ENCODE measurements around the gene WASF3. TPM values are rescaled to one million over a fixed set of nuclear protein-coding genes. Genes with fewer than 3 reads are reported as not detected.

Gene WASF3
- total RNA-seq, 1 experiment from 2014 or later: 3.4 TPM

DNA sequence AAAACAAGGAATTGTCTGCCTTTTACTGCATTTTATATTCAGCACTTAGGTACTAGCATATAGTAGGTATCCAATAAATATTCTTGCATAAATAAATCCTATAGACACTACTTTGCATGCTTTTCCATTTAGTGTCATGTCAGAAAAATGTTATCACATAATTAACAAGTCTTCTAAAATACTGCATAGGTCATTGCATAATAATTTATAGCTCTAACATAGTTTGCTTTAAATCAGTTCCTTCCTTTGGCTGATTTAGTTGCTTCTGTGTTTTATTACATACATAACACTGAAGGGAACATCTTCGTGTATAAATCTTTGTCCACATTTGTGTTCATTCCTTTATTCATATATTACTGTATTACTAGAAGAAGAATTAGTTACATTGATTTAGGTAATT is 36.2 kb downstream of the WASF3 start:
- Histone ChIP-seq H3K79me2 (ENCODE audit: insufficient read depth, low read length) (no peaks in the 10 kb centered on the region), H2AFZ (ENCODE audit: low read depth, low read length, poor library complexity, severe bottlenecking) (no peak overlapping the region), H3K4me2 (ENCODE audit: low read length) (no peak overlapping the region), H3K9me3 (ENCODE audit: control insufficient read depth in 1 of 2, insufficient read depth in 1 of 2, low read depth in 1 of 2, low read length in 2 of 2) (no peaks in the 10 kb centered on the region), H3K27me3 (ENCODE audit: insufficient read depth, low read length) (peaks cover 44% of the 10 kb centered on the region; the same call in 1 of the 2 replicates), H4K20me1 (ENCODE audit: insufficient read depth) (no peaks in the 10 kb centered on the region), H3K27ac (ENCODE audit: low read depth, low read length) (no peak overlapping the region), H3K9me2 (ENCODE audit: insufficient read depth) (no peaks in the 10 kb centered on the region), H3K36me3 (ENCODE audit: control insufficient read depth in 1 of 2, insufficient read depth in 2 of 2, low read length in 2 of 2) (no peaks in the 10 kb centered on the region), H3K4me1 (ENCODE audit: control insufficient read depth in 1 of 2, insufficient read depth in 2 of 2, low read length in 2 of 2) (no peaks in the 10 kb centered on the region), H3K4me3 (replicated peaks in 1 of 2; ENCODE audit: low read depth in 1 of 2, low read length in 2 of 2) (no peak overlapping the region), H3K9ac (ENCODE audit: low read length) (no peak overlapping the region)
- intact Hi-C loops (cut with micrococcal nuclease): no loop called here
- no peak for TF ChIP-seq SIN3A (IDR thresholded peaks at IDR 0.05; ENCODE audit: low read depth)
- TF ChIP-seq, protein P1, sequence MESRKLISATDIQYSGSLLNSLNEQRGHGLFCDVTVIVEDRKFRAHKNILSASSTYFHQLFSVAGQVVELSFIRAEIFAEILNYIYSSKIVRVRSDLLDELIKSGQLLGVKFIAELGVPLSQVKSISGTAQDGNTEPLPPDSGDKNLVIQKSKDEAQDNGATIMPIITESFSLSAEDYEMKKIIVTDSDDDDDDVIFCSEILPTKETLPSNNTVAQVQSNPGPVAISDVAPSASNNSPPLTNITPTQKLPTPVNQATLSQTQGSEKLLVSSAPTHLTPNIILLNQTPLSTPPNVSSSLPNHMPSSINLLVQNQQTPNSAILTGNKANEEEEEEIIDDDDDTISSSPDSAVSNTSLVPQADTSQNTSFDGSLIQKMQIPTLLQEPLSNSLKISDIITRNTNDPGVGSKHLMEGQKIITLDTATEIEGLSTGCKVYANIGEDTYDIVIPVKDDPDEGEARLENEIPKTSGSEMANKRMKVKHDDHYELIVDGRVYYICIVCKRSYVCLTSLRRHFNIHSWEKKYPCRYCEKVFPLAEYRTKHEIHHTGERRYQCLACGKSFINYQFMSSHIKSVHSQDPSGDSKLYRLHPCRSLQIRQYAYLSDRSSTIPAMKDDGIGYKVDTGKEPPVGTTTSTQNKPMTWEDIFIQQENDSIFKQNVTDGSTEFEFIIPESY (IDR thresholded peaks at IDR 0.05; ENCODE audit: extremely low read depth, insufficient replicate concordance, low read length): no peak
- TF ChIP-seq TCF7L2 (IDR thresholded peaks at IDR 0.05; ENCODE audit: borderline replicate concordance, extremely low read depth, insufficient read depth, insufficient read length): no peak
- TF ChIP-seq, protein P2, sequence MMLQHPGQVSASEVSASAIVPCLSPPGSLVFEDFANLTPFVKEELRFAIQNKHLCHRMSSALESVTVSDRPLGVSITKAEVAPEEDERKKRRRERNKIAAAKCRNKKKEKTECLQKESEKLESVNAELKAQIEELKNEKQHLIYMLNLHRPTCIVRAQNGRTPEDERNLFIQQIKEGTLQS (IDR thresholded peaks at IDR 0.05): no peak
- no peak for TF ChIP-seq SP1 (IDR thresholded peaks at IDR 0.05; ENCODE audit: low read depth)
- no peak for TF ChIP-seq RAD21 (IDR thresholded peaks at IDR 0.05; ENCODE audit: low read depth)
- TF ChIP-seq, protein P3, sequence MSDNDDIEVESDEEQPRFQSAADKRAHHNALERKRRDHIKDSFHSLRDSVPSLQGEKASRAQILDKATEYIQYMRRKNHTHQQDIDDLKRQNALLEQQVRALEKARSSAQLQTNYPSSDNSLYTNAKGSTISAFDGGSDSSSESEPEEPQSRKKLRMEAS (IDR thresholded peaks at IDR 0.05): no peak
- ATAC-seq (no peak), DNase-seq (ENCODE audit: low read depth, low spot score) (no peak)
- CTCF ChIA-PET: no interaction called here
- POLR2A ChIA-PET: no interaction called here
- RAD21 ChIA-PET (ENCODE audit: low non-redundant PET in 1 of 2, low total read pairs in 2 of 2, uncharacterized antibody in 2 of 2, unreplicated experiment in 2 of 2): no interaction called here
- BruUV-seq (replicated peaks): no TSS peak

DNA sequence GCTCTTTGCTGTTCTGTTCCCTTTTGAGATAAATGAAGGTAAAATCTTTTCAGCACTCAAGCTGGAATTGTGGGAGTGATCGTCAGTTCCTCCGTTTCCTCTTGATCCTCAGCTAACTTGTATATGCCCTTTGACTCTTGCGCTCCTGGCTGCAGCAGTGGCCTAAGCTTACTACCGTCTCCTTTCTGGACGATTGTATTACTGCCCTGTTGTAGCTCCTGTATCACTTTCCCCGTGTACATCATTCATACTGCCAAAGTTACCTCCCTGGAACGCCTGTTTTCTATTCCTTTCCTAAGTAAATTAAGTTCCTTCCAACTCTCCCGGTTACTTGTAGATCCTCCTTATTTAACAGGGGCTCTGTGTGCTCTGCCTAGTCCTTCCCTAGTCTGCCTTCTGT is 36.9 kb downstream of the WASF3 start:
- Histone ChIP-seq H3K4me3 (replicated peaks in 1 of 2; ENCODE audit: low read depth in 1 of 2, low read length in 2 of 2) (no peak overlapping the region), H3K4me1 (ENCODE audit: control insufficient read depth in 1 of 2, insufficient read depth in 2 of 2, low read length in 2 of 2) (no peaks in the 10 kb centered on the region), H3K27me3 (ENCODE audit: insufficient read depth, low read length) (peaks cover 38% of the 10 kb centered on the region; the same call in 1 of the 2 replicates), H3K9me2 (ENCODE audit: insufficient read depth) (no peaks in the 10 kb centered on the region), H4K20me1 (ENCODE audit: insufficient read depth) (no peaks in the 10 kb centered on the region), H3K9me3 (ENCODE audit: control insufficient read depth in 1 of 2, insufficient read depth in 1 of 2, low read depth in 1 of 2, low read length in 2 of 2) (no peaks in the 10 kb centered on the region), H2AFZ (ENCODE audit: low read depth, low read length, poor library complexity, severe bottlenecking) (no peak overlapping the region), H3K27ac (ENCODE audit: low read depth, low read length) (no peak overlapping the region), H3K4me2 (ENCODE audit: low read length) (no peak overlapping the region), H3K79me2 (ENCODE audit: insufficient read depth, low read length) (no peaks in the 10 kb centered on the region), H3K9ac (ENCODE audit: low read length) (no peak overlapping the region), H3K36me3 (ENCODE audit: control insufficient read depth in 1 of 2, insufficient read depth in 2 of 2, low read length in 2 of 2) (no peaks in the 10 kb centered on the region)
- DNase-seq (ENCODE audit: low read depth, low spot score) (no peak), ATAC-seq (no peak)
- ChIA-PET CTCF (no interaction called here), RAD21 (ENCODE audit: low non-redundant PET in 1 of 2, low total read pairs in 2 of 2, uncharacterized antibody in 2 of 2, unreplicated experiment in 2 of 2) (no interaction called here), POLR2A (no interaction called here)
- BruUV-seq (replicated peaks): no TSS peak
- TF ChIP-seq ELF1 (IDR thresholded peaks at IDR 0.05; ENCODE audit: borderline replicate concordance, low read depth): no peak
- TF ChIP-seq, protein P4, sequence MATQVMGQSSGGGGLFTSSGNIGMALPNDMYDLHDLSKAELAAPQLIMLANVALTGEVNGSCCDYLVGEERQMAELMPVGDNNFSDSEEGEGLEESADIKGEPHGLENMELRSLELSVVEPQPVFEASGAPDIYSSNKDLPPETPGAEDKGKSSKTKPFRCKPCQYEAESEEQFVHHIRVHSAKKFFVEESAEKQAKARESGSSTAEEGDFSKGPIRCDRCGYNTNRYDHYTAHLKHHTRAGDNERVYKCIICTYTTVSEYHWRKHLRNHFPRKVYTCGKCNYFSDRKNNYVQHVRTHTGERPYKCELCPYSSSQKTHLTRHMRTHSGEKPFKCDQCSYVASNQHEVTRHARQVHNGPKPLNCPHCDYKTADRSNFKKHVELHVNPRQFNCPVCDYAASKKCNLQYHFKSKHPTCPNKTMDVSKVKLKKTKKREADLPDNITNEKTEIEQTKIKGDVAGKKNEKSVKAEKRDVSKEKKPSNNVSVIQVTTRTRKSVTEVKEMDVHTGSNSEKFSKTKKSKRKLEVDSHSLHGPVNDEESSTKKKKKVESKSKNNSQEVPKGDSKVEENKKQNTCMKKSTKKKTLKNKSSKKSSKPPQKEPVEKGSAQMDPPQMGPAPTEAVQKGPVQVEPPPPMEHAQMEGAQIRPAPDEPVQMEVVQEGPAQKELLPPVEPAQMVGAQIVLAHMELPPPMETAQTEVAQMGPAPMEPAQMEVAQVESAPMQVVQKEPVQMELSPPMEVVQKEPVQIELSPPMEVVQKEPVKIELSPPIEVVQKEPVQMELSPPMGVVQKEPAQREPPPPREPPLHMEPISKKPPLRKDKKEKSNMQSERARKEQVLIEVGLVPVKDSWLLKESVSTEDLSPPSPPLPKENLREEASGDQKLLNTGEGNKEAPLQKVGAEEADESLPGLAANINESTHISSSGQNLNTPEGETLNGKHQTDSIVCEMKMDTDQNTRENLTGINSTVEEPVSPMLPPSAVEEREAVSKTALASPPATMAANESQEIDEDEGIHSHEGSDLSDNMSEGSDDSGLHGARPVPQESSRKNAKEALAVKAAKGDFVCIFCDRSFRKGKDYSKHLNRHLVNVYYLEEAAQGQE (IDR thresholded peaks at IDR 0.05; ENCODE audit: low read depth): no peak
- no peak for TF ChIP-seq SP1 (IDR thresholded peaks at IDR 0.05; ENCODE audit: low read depth)
- TF ChIP-seq FOSL1 (IDR thresholded peaks at IDR 0.05; ENCODE audit: low read depth): no peak
- no peak for TF ChIP-seq CBX3 (IDR thresholded peaks at IDR 0.05; ENCODE audit: low read depth)
- intact Hi-C loops (cut with micrococcal nuclease): no loop called here
